AG04450 (cell line): ENCODE results near the gene ZFP36. TPM values are rescaled to one million over a fixed set of nuclear protein-coding genes. Genes with fewer than 3 reads are reported as not detected.

ENCODE experiments used
- CTCF ChIA-PET: fragments of 300-600, 350-600 bp; formaldehyde crosslinking; extraction: SDS; loops from one replicate; lab custom pipeline; 2022; ENCODE audit warnings: antibody characterized with exemption, inconsistent platforms; lab: Charles Lee
- POLR2A ChIA-PET: fragments of 350-600 bp; formaldehyde crosslinking; extraction: SDS; loops from one replicate; lab custom pipeline; 2021; ENCODE audit warnings: antibody characterized with exemption, inconsistent platforms; lab: Yijun Ruan, JAX
- DNase-seq: peaks from one replicate; pipeline ENCODE4 v3.0.0-alpha.2; 2011; ENCODE audit warnings: low read depth, low spot score
- H3K27ac ChIP-seq: one replicate; pipeline ENCODE4 v1.5.1; 2012; ENCODE audit warnings: low read depth, low read length, control low read depth
- H3K27me3 ChIP-seq: one replicate; pipeline ENCODE4 v1.6.0; 2012; ENCODE audit warnings: low read length; ENCODE audit not compliant: control insufficient read depth, insufficient read depth
- H3K4me3 ChIP-seq: 2 replicates; pipeline ENCODE4 v1.5.1; 2011; ENCODE audit warnings: mild to moderate bottlenecking, low read depth, low read length, control low read depth
- H3K9me3 ChIP-seq: 2 replicates; pipeline ENCODE4 v1.5.1; 2012; ENCODE audit warnings: low read length; ENCODE audit not compliant: control insufficient read depth, insufficient read depth
- CTCF ChIP-seq: IDR thresholded peaks from 2 replicates; pipeline ENCODE4 v1.5.1; 2011; ENCODE audit warnings: low read depth, low read length, control low read depth, inconsistent platforms
- polyA plus RNA-seq: library from polyadenylated mRNA; depleted of rRNA; stranded (reverse); fragments of >200 nt; gene quantifications from 2 replicates; pipeline ENCODE4 v1.2.3, GENCODE V29; 2011

The ZFP36 gene
- polyA plus RNA-seq, 1 experiment = 4.1 TPM

- TF ChIP-seq CTCF = peak; percentile 96
- POLR2A ChIA-PET = interaction anchor here (1.0 to 2.3 kb wide), 8 partner anchors 8 to 70 kb away, joined by 3 to 27 read pairs (median 7); partner anchors contain the start of genes MED29, PAF1, RPS16 and SAMD4B
- peaks cover 8% of the 10 kb centered on the region; the same call in 1 of the 2 replicates for H3K9me3 ChIP-seq
- CTCF ChIA-PET = interaction anchor here (0.6 to 2.2 kb wide), 14 partner anchors 8 to 125 kb away, joined by 3 to 67 read pairs (median 3); partner anchors contain the start of genes MED29, PAF1 and RPS16
- peak overlapping the region; percentile 47 for H3K27ac ChIP-seq
- peak overlapping the region; percentile 46 for H3K4me3 ChIP-seq
- DNase-seq = peak; percentile 86
- no peaks in the 10 kb centered on the region for H3K27me3 ChIP-seq
These were observed 5.1 kb downstream of the ZFP36 start for GRCh38 chr19:39411832-39412099.

DNA sequence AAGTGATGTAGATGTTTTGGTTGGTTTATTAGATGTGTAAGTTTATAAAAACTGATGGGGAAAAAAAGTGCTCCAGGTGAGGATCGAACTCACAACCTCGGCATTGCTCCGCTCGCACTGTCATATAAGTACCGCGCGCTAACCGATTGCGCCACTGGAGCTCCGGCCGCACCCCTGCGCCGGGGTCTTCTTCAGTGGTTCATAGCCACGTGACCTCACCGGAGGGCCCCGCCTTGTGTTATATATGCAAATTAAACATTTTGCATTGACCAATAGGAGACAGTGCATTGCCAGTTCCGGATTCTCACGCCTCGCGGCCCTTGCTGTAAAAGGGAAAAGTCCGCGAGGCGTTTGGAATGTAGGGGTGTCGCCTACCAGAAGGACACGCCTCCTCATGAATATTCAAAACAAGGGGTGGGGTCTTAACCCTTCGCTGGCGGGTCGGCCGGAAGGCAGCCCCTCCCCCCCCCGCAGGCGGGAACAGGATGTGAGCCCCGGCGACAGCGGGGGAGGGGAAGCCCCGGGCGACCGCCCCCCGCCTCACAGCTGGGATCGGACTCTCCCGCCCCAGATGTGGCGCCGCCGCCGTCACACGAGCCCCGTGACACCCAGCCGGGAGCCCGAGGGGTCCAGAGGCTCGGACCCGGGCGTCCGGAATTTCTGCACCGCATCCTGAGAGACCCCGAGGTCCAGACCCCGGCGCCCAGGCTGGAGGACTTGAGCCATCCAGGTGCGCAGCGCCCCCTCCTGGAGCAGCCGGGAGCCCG lies 5.6 kb downstream of the ZFP36 start, which contains the start of gene PLEKHG2:
PLEKHG2 (plus strand) TSS at position 570 of the 767 bp plus-strand sequence. CDS start 1,418 bp downstream, outside the sequence.
- ChIA-PET CTCF (interaction anchor here (1.0 to 2.2 kb wide), 6 partner anchors 9 to 32 kb away, joined by 3 to 67 read pairs (median 6); partner anchors contain the start of gene RPS16), POLR2A (interaction anchor here (1.0 to 2.3 kb wide), 8 partner anchors 9 to 70 kb away, joined by 3 to 27 read pairs (median 7); partner anchors contain the start of genes MED29, PAF1, RPS16 and SAMD4B)
- DNase-seq = peak; percentile 100
- H3K27me3 ChIP-seq = no peaks in the 10 kb centered on the region
- H3K27ac ChIP-seq = peak within 1 kb of the TSS; percentile 92
- peaks cover 8% of the 10 kb centered on the region; the same call in 1 of the 2 replicates for H3K9me3 ChIP-seq
- H3K4me3 ChIP-seq = peak within 1 kb of the TSS; percentile 84
- TF ChIP-seq CTCF = peak; percentile 75

- TF ChIP-seq CTCF = no peak
- no peak for DNase-seq
- POLR2A ChIA-PET = interaction anchor here (1.2 to 4.5 kb wide), 6 partner anchors 14 to 23 kb away, joined by 6 to 44 read pairs (median 10); partner anchors contain the start of genes MED29, PAF1 and RPS16
- Histone ChIP-seq H3K4me3 (peak overlapping the region; percentile 84), H3K27me3 (no peaks in the 10 kb centered on the region), H3K27ac (peak overlapping the region; percentile 92), H3K9me3 (peaks cover 5% of the 10 kb centered on the region; the same call in 1 of the 2 replicates)
- CTCF ChIA-PET = interaction anchor here (2.2 kb wide), 1 partner anchor 15 kb away, joined by 67 read pairs; no protein-coding TSS in a partner anchor
These were observed 6.2 kb downstream of the ZFP36 start for GRCh38 chr19:39412867-39413271.

DNA sequence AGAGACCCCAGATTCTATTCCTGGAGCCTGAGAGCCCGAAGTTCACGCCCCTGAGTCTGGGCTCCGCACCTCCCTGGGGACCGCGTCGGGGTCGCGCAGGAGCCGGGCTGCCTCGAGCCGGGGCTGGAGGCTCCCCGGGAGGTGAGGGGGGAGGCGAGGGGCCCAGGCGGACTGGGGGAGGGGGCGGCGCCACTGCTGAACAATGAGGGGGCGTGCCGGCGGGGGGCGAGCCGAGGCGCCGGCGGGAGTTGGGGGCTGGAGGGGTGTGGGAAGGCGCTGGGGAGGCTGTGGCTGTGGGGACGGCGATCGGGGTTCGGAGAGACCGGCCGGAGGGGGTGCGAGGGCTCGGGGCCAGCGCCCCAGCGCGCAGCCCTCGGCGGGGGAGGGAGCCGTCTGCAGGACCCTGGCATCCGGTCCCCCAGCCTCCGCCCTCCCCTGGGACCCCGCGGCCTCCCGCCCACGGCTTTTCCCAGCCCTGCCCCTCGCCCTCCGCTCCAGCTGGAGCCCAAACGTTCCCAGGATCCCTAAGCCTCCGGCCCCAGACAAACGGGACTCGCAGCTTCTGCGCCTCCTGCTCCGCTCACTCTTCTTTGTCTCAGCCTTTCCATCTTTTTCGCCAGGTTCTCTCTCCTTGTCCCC lies 6.7 kb downstream of the ZFP36 start:
- DNase-seq = no peak
- POLR2A ChIA-PET = interaction anchor here (0.6 to 4.5 kb wide), 6 partner anchors 8 to 32 kb away, joined by 3 to 44 read pairs (median 7); partner anchors contain the start of gene RPS16

More for the DNA sequence above, 6.7 kb downstream of the ZFP36 start:
- Histone ChIP-seq H3K27ac (peak overlapping the region; percentile 92), H3K27me3 (no peaks in the 10 kb centered on the region), H3K9me3 (no peaks in the 10 kb centered on the region; the same call in 1 of the 2 replicates), H3K4me3 (peak overlapping the region; percentile 84)
- no peak for TF ChIP-seq CTCF
- CTCF ChIA-PET = interaction anchor here (1.0 kb wide), 1 partner anchor 14 kb away, joined by 3 read pairs; no protein-coding TSS in a partner anchor
